AG09309 (cell line): ENCODE data around the gene LGR5.

Experiments
- DNase-seq: peaks from one replicate; pipeline ENCODE4 v3.0.0-alpha.2; 2010; ENCODE audit warnings: low read depth
- H3K4me3 ChIP-seq: 2 replicates; pipeline ENCODE4 v1.5.1; 2011; ENCODE audit warnings: mild to moderate bottlenecking, low read depth, low read length, moderate library complexity; ENCODE audit not compliant: control insufficient read depth
- TF ChIP-seq, protein P1 (sequence below): IDR thresholded peaks from 2 replicates; pipeline ENCODE4 v1.5.1; 2011; ENCODE audit warnings: mild to moderate bottlenecking, low read depth, low read length, inconsistent platforms; ENCODE audit not compliant: insufficient read depth, control insufficient read depth; ENCODE audit errors: missing control alignments

The LGR5 gene, protein sequence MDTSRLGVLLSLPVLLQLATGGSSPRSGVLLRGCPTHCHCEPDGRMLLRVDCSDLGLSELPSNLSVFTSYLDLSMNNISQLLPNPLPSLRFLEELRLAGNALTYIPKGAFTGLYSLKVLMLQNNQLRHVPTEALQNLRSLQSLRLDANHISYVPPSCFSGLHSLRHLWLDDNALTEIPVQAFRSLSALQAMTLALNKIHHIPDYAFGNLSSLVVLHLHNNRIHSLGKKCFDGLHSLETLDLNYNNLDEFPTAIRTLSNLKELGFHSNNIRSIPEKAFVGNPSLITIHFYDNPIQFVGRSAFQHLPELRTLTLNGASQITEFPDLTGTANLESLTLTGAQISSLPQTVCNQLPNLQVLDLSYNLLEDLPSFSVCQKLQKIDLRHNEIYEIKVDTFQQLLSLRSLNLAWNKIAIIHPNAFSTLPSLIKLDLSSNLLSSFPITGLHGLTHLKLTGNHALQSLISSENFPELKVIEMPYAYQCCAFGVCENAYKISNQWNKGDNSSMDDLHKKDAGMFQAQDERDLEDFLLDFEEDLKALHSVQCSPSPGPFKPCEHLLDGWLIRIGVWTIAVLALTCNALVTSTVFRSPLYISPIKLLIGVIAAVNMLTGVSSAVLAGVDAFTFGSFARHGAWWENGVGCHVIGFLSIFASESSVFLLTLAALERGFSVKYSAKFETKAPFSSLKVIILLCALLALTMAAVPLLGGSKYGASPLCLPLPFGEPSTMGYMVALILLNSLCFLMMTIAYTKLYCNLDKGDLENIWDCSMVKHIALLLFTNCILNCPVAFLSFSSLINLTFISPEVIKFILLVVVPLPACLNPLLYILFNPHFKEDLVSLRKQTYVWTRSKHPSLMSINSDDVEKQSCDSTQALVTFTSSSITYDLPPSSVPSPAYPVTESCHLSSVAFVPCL

DNA sequence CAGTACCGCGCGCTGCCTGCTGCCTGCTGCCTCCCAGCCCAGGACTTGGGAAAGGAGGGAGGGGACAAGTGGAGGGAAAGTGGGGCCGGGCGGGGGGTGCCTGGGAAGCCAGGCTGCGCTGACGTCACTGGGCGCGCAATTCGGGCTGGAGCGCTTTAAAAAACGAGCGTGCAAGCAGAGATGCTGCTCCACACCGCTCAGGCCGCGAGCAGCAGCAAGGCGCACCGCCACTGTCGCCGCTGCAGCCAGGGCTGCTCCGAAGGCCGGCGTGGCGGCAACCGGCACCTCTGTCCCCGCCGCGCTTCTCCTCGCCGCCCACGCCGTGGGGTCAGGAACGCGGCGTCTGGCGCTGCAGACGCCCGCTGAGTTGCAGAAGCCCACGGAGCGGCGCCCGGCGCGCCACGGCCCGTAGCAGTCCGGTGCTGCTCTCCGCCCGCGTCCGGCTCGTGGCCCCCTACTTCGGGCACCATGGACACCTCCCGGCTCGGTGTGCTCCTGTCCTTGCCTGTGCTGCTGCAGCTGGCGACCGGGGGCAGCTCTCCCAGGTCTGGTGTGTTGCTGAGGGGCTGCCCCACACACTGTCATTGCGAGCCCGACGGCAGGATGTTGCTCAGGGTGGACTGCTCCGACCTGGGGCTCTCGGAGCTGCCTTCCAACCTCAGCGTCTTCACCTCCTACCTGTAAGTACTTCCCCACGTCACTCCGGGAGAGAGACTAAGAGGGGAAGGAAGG is at the start of gene LGR5:
Gene LGR5, plus strand, starts transcription at position 186 of the 732 bp plus-strand sequence. Its CDS starts 283 bp downstream, at position 469.
- H3K4me3 ChIP-seq: peak within 1 kb of the TSS; percentile 43

DNA sequence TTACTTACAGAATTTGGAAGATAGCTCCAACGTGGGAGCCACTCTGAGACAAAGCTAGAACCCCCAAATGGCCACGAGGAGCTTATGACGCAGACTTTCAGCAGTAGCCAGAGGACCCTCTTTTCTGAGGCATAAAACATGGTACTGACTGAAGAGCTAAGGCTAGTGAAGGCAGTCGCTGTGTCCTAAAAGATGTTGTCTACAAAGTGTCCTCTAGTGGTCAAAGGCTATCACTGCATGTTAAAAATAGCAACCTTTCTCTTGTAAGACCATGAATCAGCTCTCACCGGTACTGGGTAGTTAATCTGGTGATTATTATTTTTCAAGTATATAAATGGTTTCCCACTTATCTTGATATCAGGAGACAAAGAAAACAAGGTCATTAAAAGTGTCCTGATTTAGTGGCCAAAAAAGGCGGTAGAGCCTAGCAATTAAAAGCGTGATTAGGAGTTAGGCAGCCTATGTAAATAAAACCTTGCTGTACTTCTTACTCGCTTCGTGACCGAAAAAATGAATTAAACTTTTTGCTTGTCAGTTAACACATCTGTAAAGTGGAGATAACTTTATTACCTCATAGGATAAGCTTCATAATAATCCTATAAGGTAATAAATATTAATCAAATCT is 47.0 kb upstream of the LGR5 start:
- DNase-seq: peak; percentile 65
- TF ChIP-seq, protein P1, sequence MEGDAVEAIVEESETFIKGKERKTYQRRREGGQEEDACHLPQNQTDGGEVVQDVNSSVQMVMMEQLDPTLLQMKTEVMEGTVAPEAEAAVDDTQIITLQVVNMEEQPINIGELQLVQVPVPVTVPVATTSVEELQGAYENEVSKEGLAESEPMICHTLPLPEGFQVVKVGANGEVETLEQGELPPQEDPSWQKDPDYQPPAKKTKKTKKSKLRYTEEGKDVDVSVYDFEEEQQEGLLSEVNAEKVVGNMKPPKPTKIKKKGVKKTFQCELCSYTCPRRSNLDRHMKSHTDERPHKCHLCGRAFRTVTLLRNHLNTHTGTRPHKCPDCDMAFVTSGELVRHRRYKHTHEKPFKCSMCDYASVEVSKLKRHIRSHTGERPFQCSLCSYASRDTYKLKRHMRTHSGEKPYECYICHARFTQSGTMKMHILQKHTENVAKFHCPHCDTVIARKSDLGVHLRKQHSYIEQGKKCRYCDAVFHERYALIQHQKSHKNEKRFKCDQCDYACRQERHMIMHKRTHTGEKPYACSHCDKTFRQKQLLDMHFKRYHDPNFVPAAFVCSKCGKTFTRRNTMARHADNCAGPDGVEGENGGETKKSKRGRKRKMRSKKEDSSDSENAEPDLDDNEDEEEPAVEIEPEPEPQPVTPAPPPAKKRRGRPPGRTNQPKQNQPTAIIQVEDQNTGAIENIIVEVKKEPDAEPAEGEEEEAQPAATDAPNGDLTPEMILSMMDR: peak; percentile 74
- H3K4me3 ChIP-seq: no peak overlapping the region

More for the DNA sequence above, at the start of gene LGR5:
- TF ChIP-seq, protein P1: no peak
- DNase-seq: no peak

DNA sequence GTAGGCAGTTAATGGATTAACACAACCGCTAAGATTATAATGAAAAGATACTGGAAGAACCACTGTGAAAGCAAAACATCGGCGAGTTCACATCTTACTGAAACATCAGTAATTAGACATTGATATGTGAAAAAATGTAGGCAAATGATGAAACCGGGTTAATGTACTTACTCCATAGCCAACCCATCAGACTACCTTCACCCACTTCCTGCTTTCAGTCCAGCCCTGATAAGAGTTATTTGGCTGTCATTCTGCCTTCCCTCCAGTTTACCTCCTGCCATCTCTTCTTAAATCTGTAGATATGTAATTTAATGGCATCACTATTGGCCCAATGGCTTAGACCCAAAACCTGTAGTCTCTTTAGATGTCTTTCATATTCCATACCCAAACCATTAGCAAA is 46.0 kb upstream of the LGR5 start:
- no peak for DNase-seq
- H3K4me3 ChIP-seq: no peak overlapping the region
- TF ChIP-seq, protein P1: no peak

DNA sequence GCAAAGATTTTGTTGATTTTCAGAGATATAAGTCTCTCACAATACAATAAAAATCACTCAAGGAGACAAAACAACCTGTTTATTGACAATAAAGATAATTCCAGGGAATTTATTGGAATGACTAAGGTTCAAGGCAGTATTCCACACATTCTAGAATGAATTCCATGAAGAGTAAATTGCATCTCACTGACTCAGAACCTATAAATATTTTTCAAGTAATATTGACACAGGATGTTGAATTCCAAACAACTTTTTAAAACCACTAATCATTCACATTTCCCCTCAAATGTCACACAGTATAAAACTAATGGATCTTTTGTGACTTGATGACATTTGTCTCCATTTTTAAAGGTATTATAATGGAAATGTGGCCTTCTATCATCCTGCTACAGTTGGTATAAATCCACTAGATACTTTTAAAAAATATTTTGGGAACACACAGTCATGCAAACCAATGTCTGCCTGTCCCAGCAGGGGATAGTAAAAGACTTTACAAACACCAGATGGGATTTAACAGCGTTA is 42.1 kb upstream of the LGR5 start:
- peak; percentile 59 for DNase-seq
- TF ChIP-seq, protein P1: no peak
- H3K4me3 ChIP-seq: no peak overlapping the region

DNA sequence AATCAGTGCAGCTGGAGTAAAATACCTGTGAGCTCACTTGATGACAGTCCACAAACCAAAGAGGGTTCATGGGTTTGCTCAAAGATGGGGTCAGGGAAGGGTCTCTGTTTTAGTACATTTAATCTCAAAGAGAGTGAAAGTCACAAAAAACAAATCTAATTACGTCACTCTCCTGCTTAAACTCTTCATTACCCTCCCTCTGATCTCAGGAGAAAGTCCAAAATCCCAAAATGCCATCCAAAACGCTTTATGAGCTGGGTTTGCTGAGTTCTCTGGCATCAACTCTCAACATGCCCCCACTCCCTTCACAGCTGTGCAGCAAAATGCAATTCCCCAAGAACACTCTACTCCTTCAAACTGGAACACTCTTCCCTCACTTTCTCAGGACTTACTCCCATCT is 40.4 kb upstream of the LGR5 start:
- DNase-seq: no peak
- H3K4me3 ChIP-seq: no peak overlapping the region
- TF ChIP-seq, protein P1: no peak
